ENCODE results near the gene OSBPL9.
"Not testable (repeated sequence)": the region's sequence is repeated elsewhere in the genome, so short reads cannot be mapped to it uniquely, and the experiment has no call there.

Gene OSBPL9

DNA sequence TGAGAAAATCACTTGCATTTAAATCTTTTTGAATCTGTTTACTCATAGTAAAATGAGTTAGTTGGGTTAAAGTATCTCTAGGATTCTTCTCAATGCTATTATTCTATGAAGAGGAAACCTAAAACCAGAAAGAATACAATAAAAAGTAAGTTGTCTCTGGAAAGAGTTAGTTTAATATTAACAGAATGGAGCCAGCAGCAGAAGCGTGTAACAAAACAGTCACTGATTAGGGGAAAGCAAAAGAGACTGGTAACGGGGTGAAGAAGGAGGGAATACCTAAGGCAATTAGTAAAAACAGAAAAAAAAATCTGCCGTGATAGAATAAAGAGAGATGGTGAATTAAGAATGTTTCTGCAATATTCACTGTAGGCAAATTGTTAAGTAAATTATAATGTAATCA lies 201.6 kb downstream of the OSBPL9 start:
- no peak for DNase-seq

DNA sequence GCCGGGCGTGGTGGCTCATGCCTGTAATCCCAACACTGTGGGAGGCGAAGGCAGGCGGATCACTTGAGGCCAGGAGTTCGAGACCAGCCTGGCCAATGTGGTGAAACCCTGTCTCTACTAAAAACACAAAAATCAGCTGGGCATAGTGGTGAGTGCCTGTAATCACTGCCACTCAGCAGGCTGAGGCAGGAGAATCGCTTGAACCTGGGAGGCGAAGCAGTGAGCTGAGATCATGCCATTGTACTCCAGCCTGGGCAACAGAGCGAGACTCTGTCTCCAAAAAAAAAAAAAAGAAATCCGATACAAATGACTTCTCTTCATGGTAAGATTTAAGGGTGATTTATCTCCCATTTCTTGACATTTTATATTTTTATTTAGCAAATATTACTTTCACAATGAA lies 202.1 kb downstream of the OSBPL9 start:
- not testable (repeated sequence) for DNase-seq

DNA sequence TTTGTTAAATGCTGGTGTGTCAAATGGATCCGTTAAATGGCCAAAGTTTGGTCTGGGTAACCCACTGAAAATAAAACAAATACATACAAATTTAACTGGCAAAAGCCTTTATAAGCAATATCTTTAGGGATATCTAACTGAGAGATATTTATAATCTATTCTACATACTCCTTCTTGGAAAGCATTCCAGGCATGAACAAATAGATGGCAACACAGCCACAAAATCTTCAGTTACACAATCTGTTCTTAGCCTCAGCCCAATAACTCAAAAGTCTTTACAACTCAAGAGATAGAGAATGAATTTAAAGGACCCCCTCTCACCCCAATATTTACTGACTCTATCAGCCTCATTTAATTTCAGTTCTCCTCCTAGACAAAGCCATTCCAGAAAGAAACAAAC lies 202.9 kb downstream of the OSBPL9 start:
- DNase-seq = no peak

DNA sequence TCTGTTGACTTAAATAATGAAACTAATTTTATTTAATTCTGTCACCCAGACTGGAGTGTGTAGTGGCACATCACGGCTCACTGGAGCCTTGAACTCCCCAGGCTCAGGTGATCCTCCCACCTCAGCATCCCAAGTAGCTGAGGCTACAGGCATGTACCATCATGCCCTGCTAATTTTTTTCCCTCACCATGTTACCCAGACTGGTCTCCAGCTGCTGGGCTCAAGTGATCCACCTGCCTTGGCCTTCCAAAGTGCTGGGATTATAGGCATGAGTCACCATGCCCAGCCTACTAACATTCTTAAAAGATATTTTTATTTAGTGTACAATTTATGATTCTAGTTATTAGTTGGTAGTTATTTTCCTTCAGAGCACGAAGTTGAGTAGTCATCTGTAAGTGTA lies 212.2 kb downstream of the OSBPL9 start:
- DNase-seq = no peak

DNA sequence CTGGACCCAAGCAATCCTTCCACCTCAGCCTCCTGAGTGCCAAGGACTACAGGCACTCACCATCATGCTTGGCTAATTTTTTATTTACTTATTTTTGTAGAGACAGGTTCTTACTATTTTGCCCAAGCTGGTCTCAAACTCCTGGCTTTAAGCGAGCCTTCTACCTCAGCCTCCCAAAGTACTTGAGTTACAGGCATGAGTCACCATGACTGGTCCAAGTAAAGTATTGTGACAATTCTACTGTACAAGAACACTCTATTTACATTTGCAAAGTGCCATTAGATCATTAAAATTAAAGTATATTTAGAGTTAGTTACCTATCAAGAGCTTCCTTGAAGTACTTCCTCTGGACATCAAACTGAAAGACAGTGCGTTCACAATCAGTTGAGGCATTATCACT lies 216.8 kb downstream of the OSBPL9 start:
- DNase-seq = no peak

DNA sequence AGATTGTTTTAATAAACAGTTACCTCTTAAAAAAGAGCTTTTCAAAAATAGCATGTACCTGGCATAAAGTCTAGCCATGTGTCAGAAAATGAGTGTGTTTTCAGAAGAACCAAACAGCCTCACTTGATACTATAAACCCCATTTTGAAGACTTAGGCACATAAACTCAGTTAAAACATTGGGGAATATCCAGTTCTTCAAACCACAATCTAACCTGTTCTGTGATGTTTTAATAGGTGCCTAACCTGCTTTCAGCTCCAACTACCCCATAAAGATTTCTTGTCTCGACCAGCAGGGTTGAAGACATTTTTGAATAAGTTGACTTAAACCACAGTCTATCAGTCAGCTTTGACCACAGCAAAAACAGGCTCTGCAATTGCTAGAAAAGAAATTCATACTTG lies 220.4 kb downstream of the OSBPL9 start:
- DNase-seq = no peak
